Measurements from ENCODE around the gene SKIC3.

SKIC3 gene

DNA sequence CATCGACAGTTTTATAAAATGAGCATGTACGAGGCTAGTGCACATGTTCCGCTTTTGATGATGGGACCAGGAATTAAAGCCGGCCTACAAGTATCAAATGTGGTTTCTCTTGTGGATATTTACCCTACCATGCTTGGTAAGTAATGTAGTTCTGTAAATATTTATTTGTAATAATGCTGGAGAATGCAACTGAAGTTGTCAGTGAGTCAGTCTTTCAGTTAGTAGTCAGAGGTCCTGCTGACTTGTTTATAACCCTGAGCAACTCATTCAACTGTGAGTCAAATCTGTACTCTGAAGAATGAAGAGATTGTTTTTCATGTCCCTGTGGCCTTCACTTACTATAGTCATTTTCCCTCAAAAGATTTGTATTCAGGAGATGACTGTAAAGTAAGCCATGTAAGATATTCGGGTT, 36.7 kb upstream of the SKIC3 start:
- no peaks in the 10 kb centered on the region for H3K27me3 ChIP-seq (ENCODE audit: insufficient read depth, low read depth)
- no peaks in the 10 kb centered on the region for H3K36me3 ChIP-seq (ENCODE audit: insufficient read depth)
- no peaks in the 10 kb centered on the region for H4K20me1 ChIP-seq (ENCODE audit: insufficient read depth)
- no peak overlapping the region for H3K9ac ChIP-seq
- H3K4me3 ChIP-seq (IDR thresholded peaks at IDR 0.05; ENCODE audit: insufficient read depth, low read depth, low read length): no peak overlapping the region
- no peaks in the 10 kb centered on the region for H3K4me1 ChIP-seq (ENCODE audit: low read depth, poor library complexity, severe bottlenecking)
- no peak for TF ChIP-seq CTCF (conservative IDR thresholded peaks at IDR 0.05; ENCODE audit: low read depth, low read length)
- H3K4me2 ChIP-seq: no peak overlapping the region
- H3K27ac ChIP-seq: no peak overlapping the region
- no peak overlapping the region for H2AFZ ChIP-seq (ENCODE audit: low read depth)
- H3K79me2 ChIP-seq (ENCODE audit: insufficient read depth, low read depth): no peaks in the 10 kb centered on the region

DNA sequence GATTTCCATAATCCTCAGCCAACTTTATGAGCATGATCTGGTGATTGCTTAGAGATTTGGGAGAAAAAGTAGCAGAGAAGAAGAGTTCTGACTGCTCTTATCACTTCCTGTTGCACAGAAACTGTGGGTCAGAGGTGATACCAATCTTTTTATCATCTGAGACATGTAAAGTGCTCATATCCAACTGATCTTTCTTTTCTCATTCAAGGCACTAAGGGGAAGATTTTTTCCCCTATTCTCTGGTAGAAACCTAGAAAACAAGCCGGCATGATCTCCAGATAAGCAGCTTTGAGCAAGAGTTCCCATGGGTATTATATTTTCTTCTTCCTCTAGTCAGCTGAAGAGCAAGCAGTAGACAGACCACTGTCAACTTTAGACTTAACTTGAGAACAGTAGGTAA, 36.1 kb upstream of the SKIC3 start:
- no peak for TF ChIP-seq CTCF (conservative IDR thresholded peaks at IDR 0.05; ENCODE audit: low read depth, low read length)
- Histone ChIP-seq H4K20me1 (ENCODE audit: insufficient read depth) (no peaks in the 10 kb centered on the region), H3K27me3 (ENCODE audit: insufficient read depth, low read depth) (no peaks in the 10 kb centered on the region), H3K79me2 (ENCODE audit: insufficient read depth, low read depth) (no peaks in the 10 kb centered on the region), H2AFZ (ENCODE audit: low read depth) (no peak overlapping the region), H3K27ac (no peak overlapping the region), H3K9ac (no peak overlapping the region), H3K36me3 (ENCODE audit: insufficient read depth) (no peaks in the 10 kb centered on the region), H3K4me2 (no peak overlapping the region), H3K4me1 (ENCODE audit: low read depth, poor library complexity, severe bottlenecking) (no peaks in the 10 kb centered on the region), H3K4me3 (IDR thresholded peaks at IDR 0.05; ENCODE audit: insufficient read depth, low read depth, low read length) (no peak overlapping the region)

- Histone ChIP-seq H3K9ac (no peak overlapping the region), H2AFZ (ENCODE audit: low read depth) (no peak overlapping the region), H3K4me2 (no peak overlapping the region), H3K79me2 (ENCODE audit: insufficient read depth, low read depth) (no peaks in the 10 kb centered on the region), H3K4me1 (ENCODE audit: low read depth, poor library complexity, severe bottlenecking) (no peaks in the 10 kb centered on the region), H3K27me3 (ENCODE audit: insufficient read depth, low read depth) (no peaks in the 10 kb centered on the region), H4K20me1 (ENCODE audit: insufficient read depth) (no peaks in the 10 kb centered on the region), H3K4me3 (IDR thresholded peaks at IDR 0.05; ENCODE audit: insufficient read depth, low read depth, low read length) (no peak overlapping the region), H3K36me3 (ENCODE audit: insufficient read depth) (no peaks in the 10 kb centered on the region), H3K27ac (no peak overlapping the region)
- TF ChIP-seq CTCF (conservative IDR thresholded peaks at IDR 0.05; ENCODE audit: low read depth, low read length): no peak
Observed at GRCh38 chr5:95583992-95584391, 29.2 kb upstream of the SKIC3 start.

DNA sequence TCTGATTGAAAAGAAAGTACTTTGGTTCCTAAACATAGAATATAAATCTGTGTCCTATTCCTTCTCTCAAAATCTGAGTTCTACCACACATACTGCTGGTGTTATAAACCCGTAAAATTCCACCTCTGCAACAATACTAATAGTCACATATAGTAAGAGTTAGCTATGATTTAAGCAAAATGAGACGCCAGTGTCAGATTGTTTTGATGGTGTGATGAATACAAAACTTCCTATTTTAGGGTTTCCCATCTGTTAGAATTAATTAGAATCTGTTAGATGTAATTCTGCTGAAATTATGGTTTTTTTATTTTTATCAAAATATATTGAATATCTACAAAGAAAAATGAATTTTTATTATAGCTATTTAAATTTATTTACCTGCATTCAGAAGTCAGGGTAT, 26.8 kb upstream of the SKIC3 start:
- no peak overlapping the region for H3K27ac ChIP-seq
- H3K9ac ChIP-seq: no peak overlapping the region
- H3K4me2 ChIP-seq: no peak overlapping the region
- no peak overlapping the region for H2AFZ ChIP-seq (ENCODE audit: low read depth)
- TF ChIP-seq CTCF (conservative IDR thresholded peaks at IDR 0.05; ENCODE audit: low read depth, low read length): no peak
- no peaks in the 10 kb centered on the region for H3K27me3 ChIP-seq (ENCODE audit: insufficient read depth, low read depth)
- H3K4me3 ChIP-seq (IDR thresholded peaks at IDR 0.05; ENCODE audit: insufficient read depth, low read depth, low read length): no peak overlapping the region
- H4K20me1 ChIP-seq (ENCODE audit: insufficient read depth): no peaks in the 10 kb centered on the region
- no peaks in the 10 kb centered on the region for H3K4me1 ChIP-seq (ENCODE audit: low read depth, poor library complexity, severe bottlenecking)
- H3K36me3 ChIP-seq (ENCODE audit: insufficient read depth): no peaks in the 10 kb centered on the region
- H3K79me2 ChIP-seq (ENCODE audit: insufficient read depth, low read depth): no peaks in the 10 kb centered on the region

GRCh38 chr5:95572016-95572415, 17.2 kb upstream of the SKIC3 start:
- no peak overlapping the region for H3K27ac ChIP-seq
- TF ChIP-seq CTCF (conservative IDR thresholded peaks at IDR 0.05; ENCODE audit: low read depth, low read length): no peak

More at GRCh38 chr5:95572016-95572415, 17.2 kb upstream of the SKIC3 start:
- no peaks in the 10 kb centered on the region for H3K4me1 ChIP-seq (ENCODE audit: low read depth, poor library complexity, severe bottlenecking)
- H3K4me3 ChIP-seq (IDR thresholded peaks at IDR 0.05; ENCODE audit: insufficient read depth, low read depth, low read length): no peak overlapping the region
- H3K27me3 ChIP-seq (ENCODE audit: insufficient read depth, low read depth): no peaks in the 10 kb centered on the region
- no peaks in the 10 kb centered on the region for H3K36me3 ChIP-seq (ENCODE audit: insufficient read depth)
- no peak overlapping the region for H3K9ac ChIP-seq
- no peak overlapping the region for H3K4me2 ChIP-seq
- no peaks in the 10 kb centered on the region for H3K79me2 ChIP-seq (ENCODE audit: insufficient read depth, low read depth)
- no peak overlapping the region for H2AFZ ChIP-seq (ENCODE audit: low read depth)
- no peaks in the 10 kb centered on the region for H4K20me1 ChIP-seq (ENCODE audit: insufficient read depth)
